ENCODE results near the gene P2RY11. TPM values are rescaled to one million over a fixed set of nuclear protein-coding genes. Genes with fewer than 3 reads are reported as not detected.

P2RY11 gene, protein sequence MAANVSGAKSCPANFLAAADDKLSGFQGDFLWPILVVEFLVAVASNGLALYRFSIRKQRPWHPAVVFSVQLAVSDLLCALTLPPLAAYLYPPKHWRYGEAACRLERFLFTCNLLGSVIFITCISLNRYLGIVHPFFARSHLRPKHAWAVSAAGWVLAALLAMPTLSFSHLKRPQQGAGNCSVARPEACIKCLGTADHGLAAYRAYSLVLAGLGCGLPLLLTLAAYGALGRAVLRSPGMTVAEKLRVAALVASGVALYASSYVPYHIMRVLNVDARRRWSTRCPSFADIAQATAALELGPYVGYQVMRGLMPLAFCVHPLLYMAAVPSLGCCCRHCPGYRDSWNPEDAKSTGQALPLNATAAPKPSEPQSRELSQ
- 3.1 to 12.6 TPM (median 7.5 TPM) in 5 replicates for total RNA-seq (2022; extraction: Qiagen RNA extraction; ENCODE audit: low read depth)

DNA sequence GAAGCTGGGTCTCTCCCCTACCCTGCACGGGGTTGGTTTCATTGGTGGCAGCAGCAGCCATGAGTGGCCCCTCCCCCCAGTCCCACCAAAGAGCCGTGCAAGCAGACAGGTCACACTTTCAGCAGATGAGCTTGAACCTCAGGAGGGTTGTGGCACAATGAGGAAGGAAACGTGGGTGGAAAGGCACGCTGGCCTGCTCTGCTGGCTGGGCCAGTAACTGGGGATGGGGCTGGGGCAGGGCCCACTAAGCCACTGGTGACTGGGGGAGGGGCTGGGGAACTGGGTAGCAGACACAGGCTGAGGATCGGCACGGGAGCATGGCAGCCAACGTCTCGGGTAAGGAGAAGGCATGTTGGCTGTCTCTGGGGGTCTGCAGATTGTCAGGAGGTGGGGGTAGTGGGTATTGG, at the start of gene P2RY11:
Gene P2RY11, plus strand, starts transcription at position 289 of the 407 bp plus-strand sequence. Its CDS starts 29 bp downstream, at position 318.

DNA sequence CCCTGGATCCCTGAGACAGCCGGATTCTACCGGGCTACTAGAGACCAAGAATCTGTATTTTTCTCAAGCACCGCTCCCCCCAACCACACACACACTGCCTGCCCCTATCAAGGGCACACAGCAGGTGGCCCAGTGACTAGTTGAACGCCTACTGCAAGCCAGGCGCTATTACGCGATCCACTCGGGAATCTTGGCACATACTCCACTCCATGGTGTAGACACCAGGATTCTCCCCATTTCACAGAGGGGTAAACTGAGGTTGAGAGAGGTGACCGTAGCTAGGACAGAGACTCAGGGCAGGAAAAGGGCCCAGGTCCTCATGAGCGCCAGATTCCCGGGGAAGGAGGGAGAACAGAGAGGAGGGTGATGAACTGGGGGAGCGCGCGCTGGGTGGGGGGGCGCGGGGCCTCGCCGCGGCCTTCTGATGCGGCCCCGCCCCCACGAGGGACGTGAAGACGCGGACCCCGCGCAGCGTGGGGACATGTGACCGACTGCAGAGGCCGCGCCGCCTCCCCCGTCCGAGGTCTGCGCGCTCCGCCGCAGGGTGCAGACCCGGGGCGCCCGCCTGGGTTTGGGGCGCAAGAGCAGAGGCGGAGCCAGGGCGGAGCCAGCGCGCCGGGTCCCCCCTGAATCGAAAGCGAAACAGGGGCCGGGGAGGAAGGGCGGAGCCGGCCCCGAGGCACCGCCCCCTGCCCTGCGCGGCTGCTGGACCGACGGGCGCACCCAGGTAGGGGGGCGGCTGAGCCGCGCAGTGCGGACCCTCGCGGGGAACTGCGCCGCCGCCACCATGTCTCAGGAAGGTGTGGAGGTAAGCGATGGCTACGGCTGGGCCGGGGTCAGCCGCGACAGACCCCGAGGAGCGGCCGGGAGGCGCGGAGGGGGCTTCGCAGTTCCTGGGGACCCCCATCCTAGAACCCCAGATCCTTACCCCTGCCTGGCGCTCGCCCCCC, 25.6 kb upstream of the P2RY11 start, which contains the start of gene SHFL:
Gene SHFL, plus strand, starts transcription at position 677 of the 950 bp plus-strand sequence. Its CDS starts 111 bp downstream, at position 788.

DNA sequence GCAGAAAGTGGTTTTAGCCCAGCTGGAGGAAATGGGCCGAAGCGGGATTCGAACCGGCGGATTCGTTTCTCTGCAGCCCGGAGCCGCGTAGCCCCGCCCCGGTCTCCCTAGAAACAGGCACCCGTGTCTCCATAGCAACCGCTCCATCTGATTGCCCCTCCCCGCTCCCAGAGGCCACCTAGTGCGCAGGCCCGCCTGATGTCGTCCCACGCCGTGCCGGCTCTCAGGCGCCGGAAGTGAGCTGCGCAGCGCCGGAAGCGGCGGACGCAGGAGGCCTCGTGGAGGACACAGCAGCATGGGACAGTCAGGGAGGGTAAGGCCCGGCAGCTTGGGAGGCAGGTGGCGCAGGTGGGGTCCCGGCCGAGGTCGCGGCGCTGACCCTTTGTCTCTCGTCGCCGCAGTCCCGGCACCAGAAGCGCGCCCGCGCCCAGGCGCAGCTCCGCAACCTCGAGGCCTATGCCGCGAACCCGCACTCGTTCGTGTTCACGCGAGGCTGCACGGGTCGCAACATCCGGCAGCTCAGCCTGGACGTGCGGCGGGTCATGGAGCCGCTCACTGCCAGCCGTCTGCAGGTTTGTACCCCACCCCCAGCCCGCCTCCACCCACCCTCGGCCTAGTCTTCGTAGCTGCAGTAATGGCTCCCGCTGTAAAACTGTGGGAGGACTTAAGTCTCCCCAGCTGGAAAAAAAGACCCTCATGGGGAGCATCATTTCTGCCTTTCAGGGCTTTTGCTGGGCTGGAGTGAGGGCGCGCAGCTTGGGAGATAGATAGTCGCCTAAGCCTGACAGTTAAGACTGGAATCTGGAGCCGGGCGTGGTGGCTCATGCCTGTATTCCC, 5.2 kb upstream of the P2RY11 start, which contains the start of gene PPAN:
Gene PPAN, plus strand, starts transcription at position 263 of the 837 bp plus-strand sequence. Its CDS starts 33 bp downstream, at position 296.

Other genes starting within 250 kb of the P2RY11 start
- gene OLFM2, start 175.2 kb upstream of the P2RY11 start, total RNA-seq (2022; extraction: Qiagen RNA extraction; ENCODE audit: low read depth) = 7.5 to 14.3 TPM (median 11.3 TPM) in 5 replicates
- gene COL5A3, start 101.2 kb upstream of the P2RY11 start, total RNA-seq (2022; extraction: Qiagen RNA extraction; ENCODE audit: low read depth) = 2.8 to 4.5 TPM (median 3.1 TPM) in 5 replicates
- 0.31 to 0.40 TPM (median 0.36 TPM) in 4 of 5 replicates, not detected in the other for gene RDH8, start 98.2 kb upstream of the P2RY11 start, total RNA-seq (2022; extraction: Qiagen RNA extraction; ENCODE audit: low read depth)
- gene SHFL, start 25.4 kb upstream of the P2RY11 start, total RNA-seq (2022; extraction: Qiagen RNA extraction; ENCODE audit: low read depth) = 5.4 to 11.1 TPM (median 7.4 TPM) in 5 replicates
- gene ANGPTL6, start 9.0 kb upstream of the P2RY11 start, total RNA-seq (2022; extraction: Qiagen RNA extraction; ENCODE audit: low read depth) = 0.14 TPM in 1 of 5 replicates, not detected in the others
- 37.1 to 62.5 TPM (median 51.9 TPM) in 5 replicates for gene PPAN, start 5.3 kb upstream of the P2RY11 start, total RNA-seq (2022; extraction: Qiagen RNA extraction; ENCODE audit: low read depth)
- 137 to 194 TPM (median 166 TPM) in 5 replicates for gene EIF3G, start 8.2 kb downstream of the P2RY11 start, total RNA-seq (2022; extraction: Qiagen RNA extraction; ENCODE audit: low read depth)
- gene DNMT1, start 83.3 kb downstream of the P2RY11 start, total RNA-seq (2022; extraction: Qiagen RNA extraction; ENCODE audit: low read depth) = 54.4 to 64.6 TPM (median 63.6 TPM) in 5 replicates
- 0.65 to 1.2 TPM (median 0.86 TPM) in 5 replicates for gene S1PR2, start 119.6 kb downstream of the P2RY11 start, total RNA-seq (2022; extraction: Qiagen RNA extraction; ENCODE audit: low read depth)
- gene MRPL4, start 140.5 kb downstream of the P2RY11 start, total RNA-seq (2022; extraction: Qiagen RNA extraction; ENCODE audit: low read depth) = 45.8 to 76.2 TPM (median 71.8 TPM) in 5 replicates
- 2.9 to 4.9 TPM (median 4.2 TPM) in 5 replicates for gene ICAM1, start 159.4 kb downstream of the P2RY11 start, total RNA-seq (2022; extraction: Qiagen RNA extraction; ENCODE audit: low read depth)
- gene ICAM4, start 175.3 kb downstream of the P2RY11 start, total RNA-seq (2022; extraction: Qiagen RNA extraction; ENCODE audit: low read depth) = 0.36 TPM in 1 of 5 replicates, not detected in the others
- gene ICAM5, start 178.3 kb downstream of the P2RY11 start, total RNA-seq (2022; extraction: Qiagen RNA extraction; ENCODE audit: low read depth) = 0.46 to 1.8 TPM (median 0.72 TPM) in 5 replicates
- gene ZGLP1, start 198.1 kb downstream of the P2RY11 start, total RNA-seq (2022; extraction: Qiagen RNA extraction; ENCODE audit: low read depth) = 1.1 to 2.5 TPM (median 2.3 TPM) in 5 replicates
- 13.9 to 37.4 TPM (median 32.8 TPM) in 5 replicates for gene FDX2, start 204.3 kb downstream of the P2RY11 start, total RNA-seq (2022; extraction: Qiagen RNA extraction; ENCODE audit: low read depth)
- gene RAVER1, start 221.8 kb downstream of the P2RY11 start, total RNA-seq (2022; extraction: Qiagen RNA extraction; ENCODE audit: low read depth) = 15.4 to 30.9 TPM (median 29.1 TPM) in 5 replicates
- 6.3 to 9.9 TPM (median 8.0 TPM) in 5 replicates for gene ICAM3, start 227.9 kb downstream of the P2RY11 start, total RNA-seq (2022; extraction: Qiagen RNA extraction; ENCODE audit: low read depth)

Measured in A549 treated with ZK216348 at 1 μM for 4 hours (cell line).